Measurements from ENCODE around the gene MTUS2.

The MTUS2 gene

GRCh38 chr13:29118471-29118870, 298.3 kb downstream of the MTUS2 start:
- ChIA-PET CTCF (no interaction called here), POLR2A (no interaction called here)
- DNase-seq (ENCODE audit: extremely low spot score): no peak
- TF ChIP-seq L3MBTL2 (conservative IDR thresholded peaks at IDR 0.05) (no peak), SUZ12 (IDR thresholded peaks at IDR 0.05) (no peak), HDGF (IDR thresholded peaks at IDR 0.05; ENCODE audit: borderline replicate concordance) (no peak), NFRKB (IDR thresholded peaks at IDR 0.05) (no peak), LEF1 (IDR thresholded peaks at IDR 0.05; ENCODE audit: borderline replicate concordance) (no peak), FOXA1 (IDR thresholded peaks at IDR 0.05) (no peak), ARNT (IDR thresholded peaks at IDR 0.05) (no peak), BHLHE40 (IDR thresholded peaks at IDR 0.05; ENCODE audit: borderline replicate concordance) (no peak), FOXM1 (IDR thresholded peaks at IDR 0.05; ENCODE audit: borderline replicate concordance) (no peak), TARDBP (IDR thresholded peaks at IDR 0.05) (no peak), ELF4 (IDR thresholded peaks at IDR 0.05) (no peak), CTBP1 (IDR thresholded peaks at IDR 0.05; ENCODE audit: borderline replicate concordance) (no peak), ZNF384 (IDR thresholded peaks at IDR 0.05) (no peak)

GRCh38 chr13:29125191-29125933, 305.2 kb downstream of the MTUS2 start:
- ChIA-PET CTCF (no interaction called here), POLR2A (no interaction called here)
- TF ChIP-seq L3MBTL2 (conservative IDR thresholded peaks at IDR 0.05): no peak
- no peak for TF ChIP-seq NFRKB (IDR thresholded peaks at IDR 0.05)
- DNase-seq (ENCODE audit: extremely low spot score): no peak

- CTCF ChIA-PET: no interaction called here
- POLR2A ChIA-PET: no interaction called here
- DNase-seq (ENCODE audit: extremely low spot score): no peak
Measured at GRCh38 chr13:29125934-29126424, 305.8 kb downstream of the MTUS2 start.

GRCh38 chr13:29129616-29130015, 309.5 kb downstream of the MTUS2 start:
- ChIA-PET CTCF (no interaction called here), POLR2A (no interaction called here)
- DNase-seq (ENCODE audit: extremely low spot score): no peak
- TF ChIP-seq L3MBTL2 (conservative IDR thresholded peaks at IDR 0.05): no peak
- TF ChIP-seq TARDBP (IDR thresholded peaks at IDR 0.05): no peak
- TF ChIP-seq SUZ12 (IDR thresholded peaks at IDR 0.05): no peak
- no peak for TF ChIP-seq NFRKB (IDR thresholded peaks at IDR 0.05)
- TF ChIP-seq FOXA1 (IDR thresholded peaks at IDR 0.05): no peak
- TF ChIP-seq FOXM1 (IDR thresholded peaks at IDR 0.05; ENCODE audit: borderline replicate concordance): no peak
- TF ChIP-seq ZNF384 (IDR thresholded peaks at IDR 0.05): no peak
- TF ChIP-seq BHLHE40 (IDR thresholded peaks at IDR 0.05; ENCODE audit: borderline replicate concordance): no peak
- TF ChIP-seq ELF4 (IDR thresholded peaks at IDR 0.05): no peak
- no peak for TF ChIP-seq HDGF (IDR thresholded peaks at IDR 0.05; ENCODE audit: borderline replicate concordance)
- TF ChIP-seq PKNOX1 (IDR thresholded peaks at IDR 0.05): no peak
- no peak for TF ChIP-seq FOXK2 (IDR thresholded peaks at IDR 0.05)
- TF ChIP-seq CTBP1 (IDR thresholded peaks at IDR 0.05; ENCODE audit: borderline replicate concordance): no peak
- no peak for TF ChIP-seq LEF1 (IDR thresholded peaks at IDR 0.05; ENCODE audit: borderline replicate concordance)

More at GRCh38 chr13:29125934-29126424, 305.8 kb downstream of the MTUS2 start:
- TF ChIP-seq SP1 (IDR thresholded peaks at IDR 0.05): no peak
- no peak for TF ChIP-seq PKNOX1 (IDR thresholded peaks at IDR 0.05)
- no peak for TF ChIP-seq ARNT (IDR thresholded peaks at IDR 0.05)
- no peak for TF ChIP-seq FOXK2 (IDR thresholded peaks at IDR 0.05)
- TF ChIP-seq TARDBP (IDR thresholded peaks at IDR 0.05): no peak
- TF ChIP-seq CTBP1 (IDR thresholded peaks at IDR 0.05; ENCODE audit: borderline replicate concordance): no peak
- no peak for TF ChIP-seq L3MBTL2 (conservative IDR thresholded peaks at IDR 0.05)
- TF ChIP-seq HDGF (IDR thresholded peaks at IDR 0.05; ENCODE audit: borderline replicate concordance): no peak
- no peak for TF ChIP-seq ELF4 (IDR thresholded peaks at IDR 0.05)
- no peak for TF ChIP-seq LEF1 (IDR thresholded peaks at IDR 0.05; ENCODE audit: borderline replicate concordance)
- TF ChIP-seq FOXM1 (IDR thresholded peaks at IDR 0.05; ENCODE audit: borderline replicate concordance): no peak
- no peak for TF ChIP-seq BHLHE40 (IDR thresholded peaks at IDR 0.05; ENCODE audit: borderline replicate concordance)
- no peak for TF ChIP-seq NFRKB (IDR thresholded peaks at IDR 0.05)
- TF ChIP-seq ZNF384 (IDR thresholded peaks at IDR 0.05): no peak
- no peak for TF ChIP-seq FOXA1 (IDR thresholded peaks at IDR 0.05)
- TF ChIP-seq SUZ12 (IDR thresholded peaks at IDR 0.05): no peak

- no peak for DNase-seq (ENCODE audit: extremely low spot score)
- POLR2A ChIA-PET: no interaction called here
- CTCF ChIA-PET: no interaction called here
- TF ChIP-seq FOXA1 (IDR thresholded peaks at IDR 0.05): no peak
- TF ChIP-seq ARNT (IDR thresholded peaks at IDR 0.05): no peak
- no peak for TF ChIP-seq CTBP1 (IDR thresholded peaks at IDR 0.05; ENCODE audit: borderline replicate concordance)
- TF ChIP-seq PKNOX1 (IDR thresholded peaks at IDR 0.05): no peak
- TF ChIP-seq ZNF384 (IDR thresholded peaks at IDR 0.05): no peak
- no peak for TF ChIP-seq TARDBP (IDR thresholded peaks at IDR 0.05)
- TF ChIP-seq NFRKB (IDR thresholded peaks at IDR 0.05): no peak
- TF ChIP-seq LEF1 (IDR thresholded peaks at IDR 0.05; ENCODE audit: borderline replicate concordance): no peak
- TF ChIP-seq SP1 (IDR thresholded peaks at IDR 0.05): no peak
- TF ChIP-seq L3MBTL2 (conservative IDR thresholded peaks at IDR 0.05): no peak
- TF ChIP-seq HDGF (IDR thresholded peaks at IDR 0.05; ENCODE audit: borderline replicate concordance): no peak
- TF ChIP-seq SUZ12 (IDR thresholded peaks at IDR 0.05): no peak
- no peak for TF ChIP-seq BHLHE40 (IDR thresholded peaks at IDR 0.05; ENCODE audit: borderline replicate concordance)
- no peak for TF ChIP-seq ELF4 (IDR thresholded peaks at IDR 0.05)
- TF ChIP-seq FOXK2 (IDR thresholded peaks at IDR 0.05): no peak
- TF ChIP-seq FOXM1 (IDR thresholded peaks at IDR 0.05; ENCODE audit: borderline replicate concordance): no peak
Measured at GRCh38 chr13:29131159-29131558, 311.0 kb downstream of the MTUS2 start.

Measured in HEK293T (cell line).